ENCODE results near the gene OR11G2. TPM values are rescaled to one million over a fixed set of nuclear protein-coding genes. Genes with fewer than 3 reads are reported as not detected.

OR11G2 gene
- total RNA-seq, 1 experiment from 2014 or later = not detected

DNA sequence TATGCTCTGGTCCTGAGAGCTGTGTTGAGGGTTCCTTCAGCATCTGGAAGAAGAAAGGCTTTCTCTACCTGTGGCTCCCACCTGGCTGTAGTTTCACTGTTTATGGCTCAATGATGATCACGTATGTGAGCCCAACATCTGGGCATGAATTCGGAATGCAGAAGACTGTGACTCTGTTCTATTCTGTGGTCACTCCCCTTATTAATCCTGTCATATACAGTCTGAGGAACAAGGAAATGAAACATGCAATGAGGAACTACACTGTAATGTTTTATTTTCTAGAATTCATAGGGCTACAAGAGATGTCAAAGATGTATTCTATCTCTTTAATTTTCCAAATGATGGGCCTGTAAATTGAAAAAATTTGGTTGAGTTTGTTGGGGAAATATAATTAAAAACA, 10.8 kb upstream of the OR11G2 start:
- Histone ChIP-seq H3K4me3 (no peak overlapping the region), H3K36me3 (ENCODE audit: low read depth) (no peaks in the 10 kb centered on the region), H2AFZ (no peak overlapping the region), H3F3A (ENCODE audit: insufficient read depth, low read depth) (no peaks in the 10 kb centered on the region), H3K79me2 (ENCODE audit: low read depth) (no peaks in the 10 kb centered on the region), H3K27ac (no peak overlapping the region), H3K4me2 (no peak overlapping the region), H3K9me3 (ENCODE audit: insufficient read depth, low read depth) (no peaks in the 10 kb centered on the region), H3K27me3 (ENCODE audit: insufficient read depth, low read depth) (no peaks in the 10 kb centered on the region), H3K4me1 (replicated peaks; ENCODE audit: insufficient read depth) (no peaks in the 10 kb centered on the region), H3K9me2 (ENCODE audit: insufficient read depth) (no peaks in the 10 kb centered on the region), H4K20me1 (ENCODE audit: insufficient read depth) (no peaks in the 10 kb centered on the region)
- no TSS peak for BruUV-seq (replicated peaks)
- DNase-seq = no peak
- TF ChIP-seq CTCF (conservative IDR thresholded peaks at IDR 0.05) (no peak), EZH2 (IDR thresholded peaks at IDR 0.05; ENCODE audit: low read depth) (no peak)
- CTCF ChIA-PET = no interaction called here
- POLR2A ChIA-PET (ENCODE audit: unreplicated experiment) = no interaction called here
- intact Hi-C loops (cut with micrococcal nuclease; ENCODE audit: unreplicated experiment) = no loop called here

- Histone ChIP-seq H3K27ac (no peak overlapping the region), H4K20me1 (ENCODE audit: insufficient read depth) (no peaks in the 10 kb centered on the region), H3K9me2 (ENCODE audit: insufficient read depth) (no peaks in the 10 kb centered on the region), H3F3A (ENCODE audit: insufficient read depth, low read depth) (no peaks in the 10 kb centered on the region), H3K9me3 (ENCODE audit: insufficient read depth, low read depth) (no peaks in the 10 kb centered on the region), H3K4me1 (replicated peaks; ENCODE audit: insufficient read depth) (no peaks in the 10 kb centered on the region), H3K27me3 (ENCODE audit: insufficient read depth, low read depth) (no peaks in the 10 kb centered on the region), H3K4me3 (no peak overlapping the region), H2AFZ (no peak overlapping the region), H3K4me2 (no peak overlapping the region), H3K36me3 (ENCODE audit: low read depth) (no peaks in the 10 kb centered on the region), H3K79me2 (ENCODE audit: low read depth) (no peaks in the 10 kb centered on the region)
- TF ChIP-seq EZH2 (IDR thresholded peaks at IDR 0.05; ENCODE audit: low read depth) = no peak
- no peak for TF ChIP-seq CTCF (conservative IDR thresholded peaks at IDR 0.05)
- intact Hi-C loops (cut with micrococcal nuclease; ENCODE audit: unreplicated experiment) = no loop called here
- ChIA-PET POLR2A (ENCODE audit: unreplicated experiment) (no interaction called here), CTCF (no interaction called here)
- BruUV-seq (replicated peaks) = no TSS peak
- DNase-seq = no peak
Measured at GRCh38 chr14:20180486-20180885, 10.2 kb upstream of the OR11G2 start.

DNA sequence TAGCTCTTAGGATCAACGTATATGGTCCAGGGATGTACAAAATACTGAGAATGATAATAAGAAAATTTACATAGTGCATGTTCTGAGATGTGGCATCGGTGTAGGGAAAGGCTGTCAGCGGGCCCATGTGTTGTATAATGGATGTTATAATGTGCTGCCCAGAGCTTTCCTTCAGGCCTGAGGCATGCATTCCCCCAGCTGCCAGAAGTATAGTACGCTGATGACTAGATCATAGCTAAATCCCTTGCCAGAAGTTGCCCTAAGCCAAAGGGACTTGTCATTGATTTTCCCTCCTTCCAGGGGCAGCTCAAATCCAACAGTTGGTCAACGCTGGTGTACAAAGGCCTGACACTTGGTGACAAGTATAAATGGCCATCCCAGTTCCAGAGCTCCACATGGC, 6.5 kb upstream of the OR11G2 start:
- CTCF ChIA-PET = no interaction called here
- no peak for TF ChIP-seq CTCF (conservative IDR thresholded peaks at IDR 0.05)

More for the DNA sequence above, 6.5 kb upstream of the OR11G2 start:
- Histone ChIP-seq H3K27ac (no peak overlapping the region), H3K36me3 (ENCODE audit: low read depth) (no peaks in the 10 kb centered on the region), H3K4me2 (no peak overlapping the region), H3K27me3 (ENCODE audit: insufficient read depth, low read depth) (no peaks in the 10 kb centered on the region), H3F3A (ENCODE audit: insufficient read depth, low read depth) (no peaks in the 10 kb centered on the region), H3K9me2 (ENCODE audit: insufficient read depth) (no peaks in the 10 kb centered on the region), H4K20me1 (ENCODE audit: insufficient read depth) (no peaks in the 10 kb centered on the region), H3K4me3 (no peak overlapping the region), H3K9me3 (ENCODE audit: insufficient read depth, low read depth) (no peaks in the 10 kb centered on the region), H2AFZ (no peak overlapping the region), H3K4me1 (replicated peaks; ENCODE audit: insufficient read depth) (no peaks in the 10 kb centered on the region), H3K79me2 (ENCODE audit: low read depth) (no peaks in the 10 kb centered on the region)
- intact Hi-C loops (cut with micrococcal nuclease; ENCODE audit: unreplicated experiment) = no loop called here
- POLR2A ChIA-PET (ENCODE audit: unreplicated experiment) = no interaction called here
- DNase-seq = no peak
- BruUV-seq (replicated peaks) = no TSS peak
